ENCODE data around the gene E2F6.

GRCh38 chr2:11412449-11412810, 53.5 kb downstream of the E2F6 start:
- TF ChIP-seq CTCF (IDR thresholded peaks at IDR 0.05 in 8 of 11, conservative IDR thresholded peaks at IDR 0.05 in 3 of 11) (no peak), POLR2A (IDR thresholded peaks at IDR 0.05) (no peak), POLR2AphosphoS5 (IDR thresholded peaks at IDR 0.05) (no peak)

Measured in spleen (tissue), 7 donors.